Measurements from ENCODE around the gene REPIN1. TPM values are rescaled to one million over a fixed set of nuclear protein-coding genes. Genes with fewer than 3 reads are reported as not detected.

The REPIN1 gene
- total RNA-seq, 1 donor from 2014 or later: 65.8 TPM

DNA sequence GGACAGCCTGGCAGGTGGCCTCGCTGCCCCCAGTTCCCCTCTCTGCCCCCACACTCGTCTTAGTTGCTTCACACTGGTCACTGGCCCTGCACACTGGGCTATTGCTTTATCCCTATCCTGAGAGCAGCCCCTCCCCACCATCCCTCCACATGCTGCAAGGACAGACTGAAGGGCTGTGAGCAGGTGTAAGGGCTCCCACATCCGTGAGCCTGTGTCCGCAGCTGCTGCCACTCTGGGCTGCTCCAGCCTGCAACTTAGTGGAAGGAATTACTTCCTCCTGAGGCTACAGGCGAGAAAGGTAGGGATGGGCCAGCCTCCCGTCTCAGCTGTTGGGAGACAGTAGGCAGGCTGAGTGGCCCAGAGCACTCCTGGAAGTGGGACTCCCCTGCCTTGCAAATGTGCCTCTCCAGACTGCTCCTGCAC, 31.0 kb upstream of the REPIN1 start:
- Mint-ChIP-seq H3K4me3 (ENCODE audit: unreplicated experiment) (no peak overlapping the region), H3K4me1 (ENCODE audit: low read depth) (peaks cover 21% of the 10 kb centered on the region), H3K27me3 (ENCODE audit: low read depth) (peaks cover 18% of the 10 kb centered on the region), H3K36me3 (ENCODE audit: low read depth) (no peaks in the 10 kb centered on the region), H3K9me3 (ENCODE audit: low read depth) (no peaks in the 10 kb centered on the region), H3K27ac (ENCODE audit: unreplicated experiment) (no peak overlapping the region)
- TF ChIP-seq, protein P1, sequence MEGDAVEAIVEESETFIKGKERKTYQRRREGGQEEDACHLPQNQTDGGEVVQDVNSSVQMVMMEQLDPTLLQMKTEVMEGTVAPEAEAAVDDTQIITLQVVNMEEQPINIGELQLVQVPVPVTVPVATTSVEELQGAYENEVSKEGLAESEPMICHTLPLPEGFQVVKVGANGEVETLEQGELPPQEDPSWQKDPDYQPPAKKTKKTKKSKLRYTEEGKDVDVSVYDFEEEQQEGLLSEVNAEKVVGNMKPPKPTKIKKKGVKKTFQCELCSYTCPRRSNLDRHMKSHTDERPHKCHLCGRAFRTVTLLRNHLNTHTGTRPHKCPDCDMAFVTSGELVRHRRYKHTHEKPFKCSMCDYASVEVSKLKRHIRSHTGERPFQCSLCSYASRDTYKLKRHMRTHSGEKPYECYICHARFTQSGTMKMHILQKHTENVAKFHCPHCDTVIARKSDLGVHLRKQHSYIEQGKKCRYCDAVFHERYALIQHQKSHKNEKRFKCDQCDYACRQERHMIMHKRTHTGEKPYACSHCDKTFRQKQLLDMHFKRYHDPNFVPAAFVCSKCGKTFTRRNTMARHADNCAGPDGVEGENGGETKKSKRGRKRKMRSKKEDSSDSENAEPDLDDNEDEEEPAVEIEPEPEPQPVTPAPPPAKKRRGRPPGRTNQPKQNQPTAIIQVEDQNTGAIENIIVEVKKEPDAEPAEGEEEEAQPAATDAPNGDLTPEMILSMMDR (IDR thresholded peaks at IDR 0.05): no peak
- DNase-seq (ENCODE audit: low spot score): no peak

GRCh38 chr7:150338166-150338829, 30.3 kb upstream of the REPIN1 start:
- DNase-seq (ENCODE audit: low spot score): no peak
- Mint-ChIP-seq H3K4me3 (ENCODE audit: unreplicated experiment) (no peak overlapping the region), H3K4me1 (ENCODE audit: low read depth) (peaks cover 21% of the 10 kb centered on the region), H3K36me3 (ENCODE audit: low read depth) (no peaks in the 10 kb centered on the region), H3K27me3 (ENCODE audit: low read depth) (peaks cover 22% of the 10 kb centered on the region), H3K9me3 (ENCODE audit: low read depth) (peaks cover under 1% of the 10 kb centered on the region), H3K27ac (ENCODE audit: unreplicated experiment) (no peak overlapping the region)
- TF ChIP-seq, protein P1 (IDR thresholded peaks at IDR 0.05): no peak

DNA sequence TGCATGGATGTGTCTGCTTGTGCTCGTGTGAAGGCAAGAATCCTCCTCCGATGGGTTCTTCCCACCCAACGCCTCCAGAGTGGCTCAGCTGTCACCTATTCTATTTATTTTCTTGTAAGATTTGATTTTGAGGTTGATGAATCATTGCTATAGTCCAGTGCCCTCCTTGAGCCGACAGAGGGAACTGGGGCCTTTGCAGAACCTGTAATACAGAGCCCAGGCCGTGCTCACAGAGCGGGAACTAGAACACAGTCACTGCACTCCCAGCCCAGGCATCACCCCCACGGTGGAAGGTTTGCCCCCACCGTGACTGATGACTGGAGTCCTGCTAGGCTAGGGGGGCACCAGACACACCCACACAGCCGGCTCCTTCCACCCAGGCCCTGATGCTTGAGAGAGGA, 29.2 kb upstream of the REPIN1 start:
- no peak overlapping the region for H3K27ac Mint-ChIP-seq (ENCODE audit: unreplicated experiment)
- no peak overlapping the region for H3K4me3 Mint-ChIP-seq (ENCODE audit: unreplicated experiment)
- peaks cover 25% of the 10 kb centered on the region for H3K27me3 Mint-ChIP-seq (ENCODE audit: low read depth)
- TF ChIP-seq, protein P1 (IDR thresholded peaks at IDR 0.05): no peak
- H3K4me1 Mint-ChIP-seq (ENCODE audit: low read depth): peaks cover 21% of the 10 kb centered on the region
- peaks cover 7% of the 10 kb centered on the region for H3K9me3 Mint-ChIP-seq (ENCODE audit: low read depth)
- peaks cover 2% of the 10 kb centered on the region for H3K36me3 Mint-ChIP-seq (ENCODE audit: low read depth)
- no peak for DNase-seq (ENCODE audit: low spot score)

- no peak for DNase-seq (ENCODE audit: low spot score)
- Mint-ChIP-seq H3K27ac (ENCODE audit: unreplicated experiment) (peak overlapping the region; percentile 63), H3K27me3 (ENCODE audit: low read depth) (peaks cover 25% of the 10 kb centered on the region), H3K36me3 (ENCODE audit: low read depth) (peaks cover 2% of the 10 kb centered on the region), H3K9me3 (ENCODE audit: low read depth) (peaks cover 7% of the 10 kb centered on the region), H3K4me3 (ENCODE audit: unreplicated experiment) (no peak overlapping the region), H3K4me1 (ENCODE audit: low read depth) (peaks cover 21% of the 10 kb centered on the region)
- TF ChIP-seq, protein P1 (IDR thresholded peaks at IDR 0.05): no peak
These were observed 28.4 kb upstream of the REPIN1 start for GRCh38 chr7:150340024-150340749.

- H3K4me3 Mint-ChIP-seq (ENCODE audit: unreplicated experiment): no peak overlapping the region
These were observed 27.8 kb upstream of the REPIN1 start for GRCh38 chr7:150340875-150341262.

More at GRCh38 chr7:150340875-150341262, 27.8 kb upstream of the REPIN1 start:
- TF ChIP-seq, protein P1 (IDR thresholded peaks at IDR 0.05): no peak
- Mint-ChIP-seq H3K4me1 (ENCODE audit: low read depth) (peaks cover 21% of the 10 kb centered on the region), H3K36me3 (ENCODE audit: low read depth) (peaks cover 2% of the 10 kb centered on the region), H3K9me3 (ENCODE audit: low read depth) (peaks cover 7% of the 10 kb centered on the region), H3K27me3 (ENCODE audit: low read depth) (peaks cover 25% of the 10 kb centered on the region), H3K27ac (ENCODE audit: unreplicated experiment) (no peak overlapping the region)
- DNase-seq (ENCODE audit: low spot score): no peak
